ENCODE results near the gene MGAT4B.
"Not testable (repeated sequence)": the region's sequence is repeated elsewhere in the genome, so short reads cannot be mapped to it uniquely, and the experiment has no call there.

MGAT4B gene

DNA sequence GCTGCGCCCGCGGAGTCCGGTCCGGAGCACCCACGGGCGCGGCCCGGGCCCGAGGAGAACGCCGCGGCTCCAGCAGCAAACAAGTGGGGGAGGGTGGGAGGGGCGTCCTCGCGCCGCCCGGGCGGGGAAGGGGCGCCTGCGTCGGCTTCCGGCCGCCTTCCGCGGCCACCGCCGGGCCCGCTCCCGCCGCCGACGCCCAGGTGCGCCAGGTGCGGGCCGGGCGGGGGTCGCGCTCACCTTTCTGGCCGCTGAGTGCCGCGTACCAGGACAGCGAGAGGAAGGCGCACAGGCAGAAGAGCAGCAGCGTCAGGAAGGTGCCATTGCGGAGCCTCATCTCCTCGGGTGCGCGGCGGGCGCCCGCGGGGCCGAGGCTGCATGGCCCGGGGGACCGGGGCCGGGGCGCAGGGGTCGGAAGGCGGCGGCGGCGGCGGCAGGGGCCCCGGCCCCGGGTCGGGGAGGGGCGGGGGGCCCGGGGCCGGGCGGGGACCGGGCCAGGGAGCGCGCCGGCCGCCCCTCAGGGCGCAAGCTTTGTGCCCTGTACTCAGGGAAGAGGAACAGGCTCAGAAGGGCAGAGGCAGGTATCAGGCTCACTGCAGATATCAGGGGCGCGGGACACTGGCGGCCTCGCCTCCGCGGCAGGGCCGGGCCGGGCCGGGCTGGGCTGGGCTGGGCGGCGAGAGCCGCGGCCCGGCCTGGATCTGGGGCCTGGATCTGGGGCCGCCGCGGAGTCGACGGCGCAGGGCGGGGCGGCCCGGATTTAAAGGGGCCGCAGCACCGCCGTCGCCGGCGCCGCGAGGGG is at the start of gene MGAT4B:
Gene MGAT4B, minus strand, starts transcription at position 617 of the 799 bp plus-strand sequence. Its CDS starts 283 bp downstream, at position 334.
- peak; percentile 70 for DNase-seq (ENCODE audit: low spot score)

GRCh38 chr5:179854356-179854755 is 47.7 kb upstream of the MGAT4B start:
- no peak for DNase-seq (ENCODE audit: low spot score)

GRCh38 chr5:179852993-179853547 is 46.4 kb upstream of the MGAT4B start:
- DNase-seq (ENCODE audit: low spot score), result no peak

DNA sequence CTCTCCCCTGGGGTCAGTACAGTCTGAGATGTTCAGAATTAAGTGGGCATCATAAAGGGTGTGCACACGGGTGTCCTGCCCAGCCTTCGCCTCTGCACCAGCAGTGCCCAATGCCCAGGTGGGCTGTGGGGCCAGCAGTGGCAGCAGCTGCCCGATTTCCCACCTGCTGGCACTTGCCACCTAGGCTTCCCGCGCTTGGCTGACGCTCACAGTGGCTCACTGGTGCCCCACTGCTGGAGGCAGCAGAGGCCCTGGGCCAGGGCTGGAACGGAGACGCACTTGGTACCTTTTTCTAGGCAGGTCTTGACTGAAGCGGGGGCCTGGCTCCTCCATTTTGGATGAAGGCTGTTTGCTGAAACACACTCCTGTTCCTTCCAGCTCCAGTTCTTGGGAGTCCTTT is 35.0 kb upstream of the MGAT4B start:
- no peak for DNase-seq (ENCODE audit: low spot score)

DNA sequence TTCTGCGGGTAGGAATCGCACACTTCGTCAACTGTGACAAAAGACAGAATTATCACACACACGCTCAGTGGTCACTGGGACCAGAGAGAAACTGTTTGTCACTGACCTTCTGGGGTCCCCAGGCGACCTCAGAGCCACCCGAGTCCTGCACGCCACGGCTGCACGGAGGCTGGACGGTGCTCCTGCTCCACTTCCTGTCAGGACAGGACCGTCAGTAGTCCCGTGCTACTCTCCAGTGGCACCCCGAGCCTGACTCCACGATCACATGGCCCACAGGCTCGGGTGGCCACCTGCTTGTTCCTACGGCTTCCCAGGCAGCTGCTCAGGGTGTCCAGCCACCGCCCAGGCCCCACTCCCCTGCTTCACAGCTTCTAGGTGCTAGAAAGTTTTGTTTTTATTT is 34.1 kb upstream of the MGAT4B start:
- no peak for DNase-seq (ENCODE audit: low spot score)

DNA sequence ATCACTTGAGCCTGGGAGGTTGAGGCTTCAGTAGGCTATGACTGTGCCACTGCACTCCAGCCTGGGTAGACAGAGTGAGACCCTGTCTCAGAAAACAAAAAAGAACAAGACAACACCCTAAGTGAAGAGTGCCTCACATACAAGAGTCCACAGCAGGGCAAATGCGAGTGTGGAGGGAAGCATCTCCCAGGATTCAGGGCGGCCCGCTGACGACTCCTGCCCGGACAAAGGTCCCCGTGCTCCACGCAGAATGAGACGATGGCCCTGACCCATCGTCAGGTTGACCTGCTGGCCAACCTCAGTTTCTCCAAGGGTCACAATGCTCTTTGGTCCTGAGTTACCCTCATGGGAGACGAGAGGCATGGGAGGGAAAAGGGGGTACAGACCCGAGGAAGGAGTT is 33.7 kb upstream of the MGAT4B start:
- DNase-seq (ENCODE audit: low spot score), result no peak

DNA sequence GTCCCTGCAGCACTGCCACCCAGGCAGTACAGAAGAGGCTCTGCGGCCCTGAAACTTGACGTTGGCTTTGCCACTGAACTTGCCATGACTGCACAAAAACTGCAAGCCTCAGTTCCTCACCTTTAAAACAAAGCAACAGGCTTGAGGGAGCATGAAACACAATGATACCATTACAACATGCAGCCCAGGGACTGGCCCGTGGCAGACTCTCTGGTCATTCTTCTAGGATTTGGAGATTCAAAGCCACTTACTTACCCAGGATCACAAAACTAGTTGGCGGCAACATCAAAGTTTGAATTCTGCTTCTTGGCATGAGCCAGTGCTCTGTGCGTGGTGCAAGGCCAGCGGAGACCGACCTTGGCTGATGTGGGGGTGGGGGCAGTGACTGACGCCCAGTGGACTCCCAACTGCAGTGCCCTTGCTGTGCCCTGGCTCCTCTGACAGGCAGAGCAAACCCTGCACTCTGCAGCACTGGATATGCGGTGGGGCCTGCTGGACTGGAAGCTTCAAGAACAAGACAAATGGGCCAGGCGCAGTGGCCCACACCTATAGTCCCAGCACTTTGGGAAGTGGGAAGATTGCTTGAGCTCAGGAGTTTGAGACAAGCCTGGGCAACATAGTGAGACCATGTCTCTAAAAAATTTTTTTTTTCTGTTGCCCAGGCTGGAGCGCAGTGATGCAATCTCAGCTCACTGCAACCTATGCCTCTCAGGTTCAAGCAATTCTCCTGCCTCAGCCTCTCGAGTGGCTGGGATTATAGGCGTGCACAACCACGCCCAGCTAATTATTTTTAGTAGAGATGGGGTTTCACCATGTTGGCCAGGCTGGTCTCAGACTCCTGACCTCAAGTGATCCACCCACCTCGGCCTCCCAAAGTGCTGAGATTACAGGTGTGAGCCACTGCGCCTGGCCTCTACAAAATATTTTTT is 32.9 kb upstream of the MGAT4B start:
- no peak for DNase-seq (ENCODE audit: low spot score)

- DNase-seq (ENCODE audit: low spot score), result no peak
These were observed 30.7 kb upstream of the MGAT4B start for GRCh38 chr5:179837076-179838011.

DNA sequence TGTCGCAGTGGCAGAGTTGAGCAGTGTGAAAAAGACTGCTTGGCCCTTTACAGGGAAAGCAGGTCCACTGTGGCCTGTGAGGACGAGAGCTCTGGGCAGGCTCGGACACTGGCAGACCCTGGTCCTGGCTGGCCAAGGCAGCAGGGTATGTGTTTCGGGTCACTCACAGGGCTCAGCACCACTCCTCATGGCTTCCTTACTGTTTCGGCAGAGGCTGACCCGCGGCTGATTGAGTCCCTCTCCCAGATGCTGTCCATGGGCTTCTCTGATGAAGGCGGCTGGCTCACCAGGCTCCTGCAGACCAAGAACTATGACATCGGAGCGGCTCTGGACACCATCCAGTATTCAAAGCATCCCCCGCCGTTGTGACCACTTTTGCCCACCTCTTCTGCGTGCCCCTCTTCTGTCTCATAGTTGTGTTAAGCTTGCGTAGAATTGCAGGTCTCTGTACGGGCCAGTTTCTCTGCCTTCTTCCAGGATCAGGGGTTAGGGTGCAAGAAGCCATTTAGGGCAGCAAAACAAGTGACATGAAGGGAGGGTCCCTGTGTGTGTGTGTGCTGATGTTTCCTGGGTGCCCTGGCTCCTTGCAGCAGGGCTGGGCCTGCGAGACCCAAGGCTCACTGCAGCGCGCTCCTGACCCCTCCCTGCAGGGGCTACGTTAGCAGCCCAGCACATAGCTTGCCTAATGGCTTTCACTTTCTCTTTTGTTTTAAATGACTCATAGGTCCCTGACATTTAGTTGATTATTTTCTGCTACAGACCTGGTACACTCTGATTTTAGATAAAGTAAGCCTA is 29.8 kb upstream of the MGAT4B start:
- DNase-seq (ENCODE audit: low spot score), result no peak

- DNase-seq (ENCODE audit: low spot score), result not testable (repeated sequence)
These were observed 28.2 kb upstream of the MGAT4B start for GRCh38 chr5:179834871-179835270.

DNA sequence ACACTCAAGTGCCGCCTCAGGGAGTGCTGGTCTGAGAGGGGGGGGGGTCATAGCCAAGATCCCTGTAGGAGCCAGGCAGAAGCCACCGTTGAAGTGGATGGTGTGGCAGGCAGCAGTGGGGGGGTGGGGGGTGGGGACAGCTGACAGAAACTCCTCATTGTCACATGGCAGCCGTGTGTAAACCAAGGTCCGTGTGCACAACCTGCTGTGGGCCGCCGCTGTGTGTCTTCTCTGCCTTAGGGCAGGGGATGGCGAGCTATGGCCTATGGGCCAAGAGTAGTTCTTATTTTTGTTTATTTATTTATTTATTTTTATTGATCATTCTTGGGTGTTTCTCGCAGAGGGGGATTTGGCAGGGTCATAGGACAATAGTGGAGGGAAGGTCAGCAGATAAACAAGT is 27.5 kb upstream of the MGAT4B start:
- DNase-seq (ENCODE audit: low spot score), result no peak

- no peak for DNase-seq (ENCODE audit: low spot score)
These were observed 27.0 kb upstream of the MGAT4B start for GRCh38 chr5:179833709-179834070.

DNA sequence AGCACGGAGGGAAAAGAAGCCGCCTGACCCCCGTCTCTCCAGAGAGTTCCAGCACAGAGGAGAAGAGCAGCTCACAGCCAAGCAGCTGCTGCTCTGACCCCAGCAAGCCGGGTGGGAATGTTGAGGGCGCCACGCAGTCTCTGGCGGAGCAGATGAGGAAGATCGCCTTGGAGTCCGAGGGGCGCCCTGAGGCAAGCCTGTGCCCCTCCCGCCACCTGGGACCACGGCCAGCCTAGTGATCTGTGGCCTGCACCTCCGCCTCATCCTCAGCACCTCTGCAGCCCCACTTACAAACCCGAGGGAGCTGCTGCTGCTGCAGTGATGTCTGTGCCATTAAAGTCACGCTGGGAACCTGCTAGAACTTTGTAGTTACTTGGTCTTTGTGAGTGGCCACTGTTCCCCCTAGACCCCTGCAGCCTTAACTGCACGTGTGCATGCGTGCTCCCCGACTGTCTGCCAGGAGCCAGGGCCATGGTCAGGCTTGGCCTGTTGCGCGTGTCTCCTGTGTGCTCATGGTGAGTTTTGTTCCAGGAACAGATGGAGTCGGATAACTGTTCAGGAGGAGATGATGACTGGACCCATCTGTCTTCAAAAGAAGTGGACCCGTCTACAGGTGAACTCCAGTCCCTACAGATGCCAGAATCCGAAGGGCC is 26.5 kb upstream of the MGAT4B start:
- DNase-seq (ENCODE audit: low spot score), result peak; percentile 85

DNA sequence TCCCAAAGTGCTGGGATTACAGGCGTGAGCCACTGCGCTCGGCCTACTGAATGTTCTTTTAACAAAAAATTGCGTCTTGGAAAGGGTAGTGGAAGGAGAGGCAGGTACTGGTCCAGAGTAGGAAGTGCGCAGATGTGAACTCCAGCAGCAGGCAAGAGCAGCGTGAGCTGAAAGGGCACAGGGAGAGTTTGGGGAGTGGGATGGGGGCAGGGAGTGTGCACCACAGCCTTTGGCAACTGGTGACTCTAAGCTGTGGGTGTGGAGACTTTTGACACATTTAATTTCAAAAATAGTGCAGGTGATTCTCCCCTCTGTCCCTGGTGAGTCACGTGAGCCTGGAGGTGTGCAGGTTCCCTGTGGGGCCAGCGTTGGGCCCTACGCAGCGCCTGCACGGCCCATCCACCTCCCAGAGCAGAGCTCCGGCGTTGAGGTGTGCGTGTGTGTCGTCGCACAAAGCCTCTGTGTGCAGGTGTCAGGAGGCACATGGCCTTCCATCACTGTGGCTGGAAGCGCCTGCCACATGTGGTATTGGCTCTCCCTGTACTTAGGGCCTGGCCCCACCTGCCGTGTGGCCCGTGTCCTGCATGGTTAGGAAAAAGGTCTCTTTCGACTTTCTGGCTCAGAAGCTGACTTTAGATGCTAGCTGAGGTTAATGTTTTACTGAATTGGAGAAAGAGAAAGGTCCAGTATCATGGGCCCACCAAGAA is 25.5 kb upstream of the MGAT4B start:
- no peak for DNase-seq (ENCODE audit: low spot score)

GRCh38 chr5:179830818-179831468 is 24.3 kb upstream of the MGAT4B start:
- DNase-seq (ENCODE audit: low spot score), result no peak

DNA sequence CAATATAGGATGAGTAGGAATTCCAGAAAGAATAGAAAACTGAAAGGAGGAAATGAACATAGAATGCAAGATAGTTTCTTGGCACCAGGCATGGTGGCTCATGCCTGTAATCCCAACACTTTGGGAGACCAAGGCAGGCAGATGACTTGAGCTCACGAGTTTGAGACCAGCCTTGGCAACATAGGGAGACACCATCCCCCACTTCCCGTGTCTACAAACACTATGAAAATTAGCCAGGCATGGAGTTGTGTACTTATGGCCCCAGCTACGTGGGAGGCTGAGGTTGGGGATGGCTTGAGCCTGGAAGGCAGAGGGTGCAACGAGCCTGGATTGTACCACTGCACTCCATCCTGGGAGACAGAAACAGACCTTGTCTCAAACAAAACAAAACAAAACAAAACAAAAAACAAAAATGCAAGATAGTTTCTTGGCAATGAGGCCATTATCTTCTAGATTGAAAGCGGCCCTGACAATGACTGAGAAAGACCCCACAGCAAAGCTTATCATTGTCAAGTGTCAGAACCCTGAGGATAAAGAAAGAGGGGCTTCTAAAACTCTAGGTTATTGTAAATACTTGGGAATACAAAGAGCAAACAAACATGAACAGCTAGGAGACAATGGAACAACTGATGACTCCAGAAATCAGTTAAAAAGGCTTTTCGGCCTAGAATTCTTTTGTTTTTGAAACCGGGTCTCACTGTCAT is 23.2 kb upstream of the MGAT4B start:
- no peak for DNase-seq (ENCODE audit: low spot score)

GRCh38 chr5:179828756-179829421 is 22.2 kb upstream of the MGAT4B start:
- peak; percentile 73 for DNase-seq (ENCODE audit: low spot score)

DNA sequence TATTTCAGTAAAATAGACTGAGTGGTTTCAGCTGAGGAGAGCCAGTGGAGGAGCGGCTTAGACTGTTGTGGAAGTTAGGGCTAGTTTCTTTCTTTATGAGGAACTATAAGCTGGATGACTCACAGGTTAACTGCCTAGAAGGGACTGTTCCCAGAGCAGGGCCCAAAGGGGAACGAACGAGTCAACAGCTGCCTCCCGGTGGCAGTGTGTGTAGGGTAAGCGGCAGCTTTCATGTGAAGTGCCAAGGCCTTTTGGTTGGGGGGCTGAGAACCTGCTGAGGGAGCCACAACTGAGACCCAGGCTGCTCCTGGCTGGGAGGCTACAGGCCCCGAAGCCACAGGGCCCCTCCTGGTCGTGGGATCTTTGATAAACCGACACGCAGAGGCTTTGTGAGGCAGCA is 21.0 kb upstream of the MGAT4B start:
- no peak for DNase-seq (ENCODE audit: low spot score)

Data from cerebellar cortex (tissue), 1 donor.